Fibroblast of villous mesenchyme (primary cell): Measurements from ENCODE around the gene DPP8. TPM values are rescaled to one million over a fixed set of nuclear protein-coding genes. Genes with fewer than 3 reads are reported as not detected.

Experiments used
- DNase-seq: peaks from one replicate; pipeline ENCODE4 v3.0.0-alpha.2; 2010; ENCODE audit warnings: low read depth
- H3K4me3 ChIP-seq: 2 replicates; pipeline ENCODE4 v1.5.1; 2011; ENCODE audit warnings: low read depth, mild to moderate bottlenecking, low read length
- CTCF ChIP-seq: IDR thresholded peaks from 2 replicates; pipeline ENCODE4 v1.5.1; 2012; ENCODE audit warnings: low read depth, mild to moderate bottlenecking, low read length; ENCODE audit not compliant: insufficient read depth
- total RNA-seq: library from RNA; depleted of rRNA; stranded (reverse); fragments of >200 nt; gene quantifications from 2 replicates; pipeline ENCODE4 v1.2.3, GENCODE V29; 2012

Gene DPP8
- total RNA-seq, 1 donor, result 49.2 TPM

GRCh38 chr15:65405791-65406423, 111.6 kb downstream of the DPP8 start:
- no peak overlapping the region for H3K4me3 ChIP-seq
- peak; percentile 85 for DNase-seq
- no peak for TF ChIP-seq CTCF

- DNase-seq, result no peak
- H3K4me3 ChIP-seq, result no peak overlapping the region
- no peak for TF ChIP-seq CTCF
Measured at GRCh38 chr15:65404186-65404872, 113.2 kb downstream of the DPP8 start.

GRCh38 chr15:65402961-65403360, 114.5 kb downstream of the DPP8 start:
- H3K4me3 ChIP-seq, result no peak overlapping the region
- DNase-seq, result no peak
- no peak for TF ChIP-seq CTCF

- no peak overlapping the region for H3K4me3 ChIP-seq
- no peak for DNase-seq
- no peak for TF ChIP-seq CTCF
Measured at GRCh38 chr15:65401611-65402240, 115.8 kb downstream of the DPP8 start.

- no peak overlapping the region for H3K4me3 ChIP-seq
- peak; percentile 78 for DNase-seq
- peak; percentile 85 for TF ChIP-seq CTCF
Measured at GRCh38 chr15:65400760-65401610, 116.5 kb downstream of the DPP8 start.

- DNase-seq, result no peak
- H3K4me3 ChIP-seq, result no peak overlapping the region
- TF ChIP-seq CTCF, result no peak
Measured at GRCh38 chr15:65399997-65400396, 117.5 kb downstream of the DPP8 start.
